ENCODE measurements around the gene SIRT4. TPM values are rescaled to one million over a fixed set of nuclear protein-coding genes. Genes with fewer than 3 reads are reported as not detected.

Gene SIRT4
- total RNA-seq, 1 experiment from 2014 or later: 2.1 TPM

DNA sequence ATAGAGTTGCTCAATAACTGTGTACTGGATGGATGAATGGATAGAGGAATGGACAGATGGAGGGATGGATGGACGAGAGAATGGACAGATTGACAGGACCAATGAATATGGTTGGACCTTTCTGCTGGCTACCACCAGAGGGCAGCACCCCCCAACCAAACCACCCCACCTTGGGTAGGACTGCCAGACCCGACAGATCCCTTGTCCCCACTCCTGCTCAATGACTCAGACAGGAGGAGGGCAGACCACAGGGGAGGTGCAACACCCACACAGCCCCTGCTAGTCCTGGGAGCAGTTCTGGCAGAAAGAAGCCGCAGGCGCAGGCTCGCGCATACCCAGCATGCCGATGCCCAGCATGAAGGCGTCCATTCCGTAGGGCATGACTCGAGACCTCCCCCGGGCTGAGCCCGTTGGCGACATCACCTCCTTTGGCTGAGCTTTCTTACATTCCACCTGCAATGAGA, 54.5 kb downstream of the SIRT4 start:
- Histone ChIP-seq H3K4ac (ENCODE audit: low read depth, low read length) (no peak overlapping the region), H2BK20ac (ENCODE audit: low read depth, low read length, poor library complexity, severe bottlenecking) (no peak overlapping the region), H3K4me2 (ENCODE audit: insufficient read depth, insufficient read length, low read length) (no peak overlapping the region), H2BK5ac (ENCODE audit: insufficient read length, low read length) (no peak overlapping the region), H4K91ac (ENCODE audit: insufficient read length, low read depth, low read length) (no peak overlapping the region), H2AFZ (ENCODE audit: low read length) (no peak overlapping the region), H3K79me1 (ENCODE audit: insufficient read depth, low read depth, low read length, poor library complexity, severe bottlenecking) (no peaks in the 10 kb centered on the region), H3K18ac (ENCODE audit: insufficient read length, low read depth, low read length) (no peak overlapping the region), H3K79me2 (ENCODE audit: insufficient read depth, low read length) (no peaks in the 10 kb centered on the region), H2AK5ac (ENCODE audit: insufficient read length, low read length) (no peak overlapping the region), H4K20me1 (ENCODE audit: control insufficient read depth, insufficient read depth, insufficient read length) (no peaks in the 10 kb centered on the region), H3K4me1 (ENCODE audit: insufficient read depth, low read length) (peaks cover 6% of the 10 kb centered on the region; the same call in 1 of the 2 replicates), H2BK12ac (ENCODE audit: insufficient read length, low read depth, low read length) (no peak overlapping the region), H3K23me2 (ENCODE audit: insufficient read length, low read depth, low read length, poor library complexity, severe bottlenecking) (no peaks in the 10 kb centered on the region), H2BK120ac (ENCODE audit: low read depth, low read length, poor library complexity, severe bottlenecking) (no peak overlapping the region), H2BK15ac (ENCODE audit: low read depth, low read length) (no peak overlapping the region), H4K5ac (ENCODE audit: insufficient read length, low read depth, low read length) (no peak overlapping the region), H3K27me3 (ENCODE audit: insufficient read depth, low read length) (no peaks in the 10 kb centered on the region), H4K8ac (replicated peaks; ENCODE audit: insufficient read length, low read depth, low read length) (no peak overlapping the region), H3K23ac (ENCODE audit: insufficient read length, low read depth, low read length) (no peak overlapping the region), H3K9me3 (ENCODE audit: control insufficient read depth, low read depth, low read length) (no peaks in the 10 kb centered on the region), H3K27ac (ENCODE audit: insufficient read length, low read depth, low read length) (no peak overlapping the region), H3K9ac (ENCODE audit: extremely low read depth, insufficient read length, low read length) (no peak overlapping the region), H3K14ac (ENCODE audit: insufficient read depth, low read length) (no peak overlapping the region), H3K56ac (ENCODE audit: insufficient read length, low read depth, low read length) (no peak overlapping the region), H3T11ph (ENCODE audit: low read length) (no peak overlapping the region)
- no CpG with 5 or more reads among the region's 13 CpGs for WGBS (ENCODE audit: extremely low coverage, insufficient read length, low lambda C conversion rate)
- peak; percentile 93 for DNase-seq
- H3K4me3 Mint-ChIP-seq: no peak overlapping the region
- H3K9me3 Mint-ChIP-seq: no peaks in the 10 kb centered on the region
- H3K27me3 Mint-ChIP-seq (ENCODE audit: low read depth): no peaks in the 10 kb centered on the region; the same call in 1 of the 2 replicates
- peaks cover 36 to 37% of the 10 kb centered on the region in 2 experiments for H3K4me1 Mint-ChIP-seq
- peaks cover 42 to 83% (median 80%) of the 10 kb centered on the region in 3 experiments for H3K36me3 Mint-ChIP-seq (ENCODE audit: insufficient read depth in 1 of 3, low read depth in 3 of 3)
- peak overlapping the region in 1 of 3 experiments; percentile 24; a peak in 2 of 7 replicates for H3K27ac Mint-ChIP-seq
- peak; percentile 93 for TF ChIP-seq CTCF (conservative IDR thresholded peaks at IDR 0.05)

All from H9 (cell line).